Activated B cell treated with CpG ODN at 0.5 μM for 24 hours (primary cell): Measurements from ENCODE around the gene ELOVL6. TPM values are rescaled to one million over a fixed set of nuclear protein-coding genes. Genes with fewer than 3 reads are reported as not detected.

Experiments used
- ATAC-seq: fragments of 200-7000 bp; cut with Tn5 transposase; one replicate; pipeline ENCODE4 v1.10.0; 2021; ENCODE audit warnings: low read depth, mild to moderate bottlenecking, moderate library complexity
- CTCF ChIA-PET: fragments of 350-600 bp; sonication (Branson Sonifier 250); formaldehyde crosslinking; loops from one replicate; lab custom pipeline; 2021; ENCODE audit warnings: antibody characterized with exemption; lab: Charles Lee
- POLR2A ChIA-PET: fragments of 350-600 bp; sonication (Branson Sonifier 250); formaldehyde crosslinking; loops from one replicate; lab custom pipeline; 2021; ENCODE audit warnings: antibody characterized with exemption; lab: Charles Lee
- DNase-seq: peaks from one replicate; pipeline ENCODE4 v3.0.0; 2022
- H3K27ac Mint-ChIP-seq: one replicate; pipeline ENCODE4 v1.8.0; 2020; ENCODE audit warnings: mixed read lengths
- H3K27me3 Mint-ChIP-seq: one replicate; pipeline ENCODE4 v1.8.0; 2021; ENCODE audit warnings: mixed read lengths
- H3K36me3 Mint-ChIP-seq: one replicate; pipeline ENCODE4 v1.8.0; 2021; ENCODE audit warnings: low read depth, mixed read lengths
- H3K4me1 Mint-ChIP-seq: one replicate; pipeline ENCODE4 v1.8.0; 2021; ENCODE audit warnings: mixed read lengths
- H3K4me3 Mint-ChIP-seq: one replicate; pipeline ENCODE4 v1.8.0; 2020; ENCODE audit warnings: mild to moderate bottlenecking, mixed read lengths
- H3K9me3 Mint-ChIP-seq: one replicate; pipeline ENCODE4 v1.8.0; 2020; ENCODE audit warnings: mixed read lengths
- intact Hi-C: fragments of 100-400 bp; cut with micrococcal nuclease; formaldehyde crosslinking; loops from one replicate; pipeline ENCODE4 v1.15.1; 2024
- total RNA-seq: library from RNA; stranded (reverse); gene quantifications from 2 replicates; pipeline ENCODE4 v1.2.3, GENCODE V29; 2022
- TF ChIP-seq, protein P1 (sequence below): fragments of 200-600 bp; IDR thresholded peaks from one replicate; pipeline ENCODE4 v1.8.0; 2022; ENCODE audit warnings: antibody characterized with exemption, mild to moderate bottlenecking

Gene ELOVL6
- total RNA-seq, 1 donor from 2014 or later = 2.1 TPM

DNA sequence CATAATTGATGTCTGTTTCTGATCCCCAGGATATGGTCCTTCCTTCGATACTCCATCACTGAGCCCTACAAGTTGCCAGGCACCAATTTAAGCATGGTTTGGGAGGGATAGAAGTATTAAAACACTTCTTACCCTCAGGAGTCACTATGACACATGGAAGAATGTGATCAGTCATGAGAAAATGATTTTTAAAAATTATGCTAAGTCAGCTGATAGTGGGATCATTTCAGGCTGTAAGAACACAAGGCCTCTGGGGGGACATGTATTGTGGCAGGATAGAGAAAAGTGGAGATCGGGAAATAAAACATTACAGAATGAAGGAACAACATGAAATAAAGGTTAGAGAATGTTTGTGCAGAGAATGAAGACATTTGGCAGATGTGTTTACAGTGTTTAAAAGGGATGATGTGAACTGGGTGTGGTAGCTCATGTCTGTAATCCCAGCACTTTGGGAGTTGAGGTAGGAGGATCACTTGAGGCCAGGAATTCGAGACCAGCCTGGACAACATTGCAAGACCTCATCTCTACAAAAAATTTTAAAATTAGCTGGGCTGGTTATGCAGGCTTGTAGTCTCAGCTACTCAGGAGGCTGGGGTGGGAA, 64.0 kb downstream of the ELOVL6 start:
- H3K4me3 Mint-ChIP-seq = no peak overlapping the region
- no peaks in the 10 kb centered on the region for H3K36me3 Mint-ChIP-seq
- H3K27ac Mint-ChIP-seq = no peak overlapping the region
- POLR2A ChIA-PET = no interaction called here
- H3K4me1 Mint-ChIP-seq = no peaks in the 10 kb centered on the region
- H3K27me3 Mint-ChIP-seq = no peaks in the 10 kb centered on the region
- H3K9me3 Mint-ChIP-seq = no peaks in the 10 kb centered on the region
- CTCF ChIA-PET = no interaction called here
- ATAC-seq (no peak), DNase-seq (no peak)
- TF ChIP-seq, protein P1, sequence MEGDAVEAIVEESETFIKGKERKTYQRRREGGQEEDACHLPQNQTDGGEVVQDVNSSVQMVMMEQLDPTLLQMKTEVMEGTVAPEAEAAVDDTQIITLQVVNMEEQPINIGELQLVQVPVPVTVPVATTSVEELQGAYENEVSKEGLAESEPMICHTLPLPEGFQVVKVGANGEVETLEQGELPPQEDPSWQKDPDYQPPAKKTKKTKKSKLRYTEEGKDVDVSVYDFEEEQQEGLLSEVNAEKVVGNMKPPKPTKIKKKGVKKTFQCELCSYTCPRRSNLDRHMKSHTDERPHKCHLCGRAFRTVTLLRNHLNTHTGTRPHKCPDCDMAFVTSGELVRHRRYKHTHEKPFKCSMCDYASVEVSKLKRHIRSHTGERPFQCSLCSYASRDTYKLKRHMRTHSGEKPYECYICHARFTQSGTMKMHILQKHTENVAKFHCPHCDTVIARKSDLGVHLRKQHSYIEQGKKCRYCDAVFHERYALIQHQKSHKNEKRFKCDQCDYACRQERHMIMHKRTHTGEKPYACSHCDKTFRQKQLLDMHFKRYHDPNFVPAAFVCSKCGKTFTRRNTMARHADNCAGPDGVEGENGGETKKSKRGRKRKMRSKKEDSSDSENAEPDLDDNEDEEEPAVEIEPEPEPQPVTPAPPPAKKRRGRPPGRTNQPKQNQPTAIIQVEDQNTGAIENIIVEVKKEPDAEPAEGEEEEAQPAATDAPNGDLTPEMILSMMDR = no peak
- intact Hi-C loops = no loop called here

DNA sequence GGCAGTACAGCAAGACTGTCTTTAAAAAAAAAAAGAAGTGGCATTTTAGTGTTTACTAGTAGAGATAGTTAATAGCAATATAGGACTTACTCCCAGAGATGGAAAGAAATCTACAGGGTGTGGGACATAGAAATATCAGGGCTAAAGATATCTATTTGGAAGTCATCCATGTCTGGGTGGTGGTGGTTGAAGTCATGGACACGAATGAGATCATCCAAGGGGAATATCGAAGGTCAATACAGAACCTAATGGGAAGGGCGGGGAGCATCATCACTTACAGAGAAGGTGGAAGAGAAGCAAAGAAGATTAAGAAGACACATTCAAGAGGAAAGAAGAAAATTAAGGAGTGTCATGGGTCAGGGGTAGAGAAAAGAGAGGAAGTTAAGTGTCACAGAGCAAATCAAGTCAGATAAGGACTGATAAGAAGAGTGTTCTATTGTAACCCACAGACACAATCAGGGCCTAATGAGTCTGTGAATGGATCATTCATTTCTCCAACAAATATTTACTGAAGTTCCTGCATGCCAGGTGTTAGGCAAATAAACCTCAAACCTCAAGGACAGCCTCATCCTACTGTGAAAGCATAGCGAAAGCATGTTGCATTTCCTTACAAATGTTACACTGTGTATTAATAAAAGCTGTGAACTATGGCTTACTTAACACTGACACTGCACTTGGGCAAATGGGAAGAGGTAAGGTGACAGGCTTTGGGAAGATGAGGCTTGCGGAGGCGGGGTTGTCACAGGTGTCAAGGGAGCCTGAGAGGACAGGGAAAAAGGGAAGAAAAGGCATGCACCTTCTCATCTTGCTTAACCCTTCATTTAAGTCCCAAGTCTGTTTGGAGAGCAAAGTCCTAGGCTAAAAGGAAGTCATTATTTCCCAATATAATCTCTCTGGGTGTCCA, 65.3 kb downstream of the ELOVL6 start:
- TF ChIP-seq, protein P1 = no peak
- Mint-ChIP-seq H3K27ac (no peak overlapping the region), H3K4me1 (no peaks in the 10 kb centered on the region), H3K36me3 (no peaks in the 10 kb centered on the region), H3K27me3 (no peaks in the 10 kb centered on the region), H3K4me3 (no peak overlapping the region), H3K9me3 (no peaks in the 10 kb centered on the region)
- POLR2A ChIA-PET = no interaction called here
- CTCF ChIA-PET = no interaction called here
- intact Hi-C loops = no loop called here
- DNase-seq (no peak), ATAC-seq (no peak)

DNA sequence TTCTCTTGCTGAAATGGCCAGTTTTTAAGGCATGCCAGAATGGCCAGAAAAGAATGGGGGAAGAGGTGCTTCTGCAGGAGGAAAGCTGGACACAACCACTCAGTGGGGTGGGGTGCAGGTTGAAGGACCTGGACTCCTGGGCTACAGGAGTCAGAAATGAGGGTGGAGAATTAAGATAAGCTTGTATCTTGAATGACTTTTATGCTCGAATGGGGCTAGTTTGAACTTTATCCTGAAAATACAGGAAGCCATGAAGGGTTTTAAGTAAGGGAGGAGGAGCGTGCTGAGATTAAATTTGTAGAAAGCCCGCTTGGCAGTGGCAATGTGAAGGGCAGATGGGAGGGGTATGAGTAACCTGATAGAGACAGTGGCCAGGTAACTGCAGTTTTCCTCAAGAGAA, 66.5 kb downstream of the ELOVL6 start:
- H3K9me3 Mint-ChIP-seq = no peaks in the 10 kb centered on the region
- intact Hi-C loops = no loop called here
- POLR2A ChIA-PET = no interaction called here
- H3K36me3 Mint-ChIP-seq = no peaks in the 10 kb centered on the region
- no peaks in the 10 kb centered on the region for H3K27me3 Mint-ChIP-seq
- CTCF ChIA-PET = no interaction called here
- DNase-seq = no peak
- ATAC-seq = no peak
- no peak overlapping the region for H3K4me3 Mint-ChIP-seq
- no peaks in the 10 kb centered on the region for H3K4me1 Mint-ChIP-seq
- TF ChIP-seq, protein P1 = no peak
- no peak overlapping the region for H3K27ac Mint-ChIP-seq

DNA sequence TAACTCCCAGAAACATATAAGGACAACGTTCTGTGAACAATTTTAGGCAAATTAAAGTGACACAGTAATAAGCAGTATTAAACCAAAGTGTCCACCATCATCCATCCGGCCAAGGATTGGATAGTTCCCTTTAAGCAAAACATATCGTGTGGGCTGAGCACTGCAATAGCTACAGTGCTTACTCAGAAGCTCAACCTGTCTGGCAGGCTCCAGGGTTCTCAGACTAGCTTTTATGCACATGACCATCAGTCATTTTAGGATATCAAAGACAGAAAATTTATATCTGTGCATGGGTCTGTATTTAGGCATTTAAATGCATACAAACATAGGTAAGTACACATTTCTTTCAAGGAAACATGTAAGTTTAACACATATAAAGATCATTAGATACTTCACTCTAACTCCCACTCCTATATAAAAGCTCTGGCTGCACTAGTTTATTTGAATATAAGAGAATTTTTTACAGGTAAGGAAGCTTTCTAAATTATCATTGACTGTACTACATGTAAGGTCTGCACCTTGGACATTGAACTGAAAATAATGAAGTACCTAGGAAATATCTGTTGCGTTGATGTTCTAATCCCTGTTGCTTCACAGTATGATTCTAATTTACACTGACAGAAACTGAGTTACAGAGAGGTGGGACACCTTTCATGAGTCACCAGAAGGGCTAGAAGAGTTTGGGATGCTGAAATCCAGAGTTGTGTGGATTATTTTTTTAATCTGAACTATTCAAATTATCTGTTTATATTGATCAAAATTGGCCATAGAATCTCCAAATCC, 67.6 kb downstream of the ELOVL6 start:
- no peaks in the 10 kb centered on the region for H3K9me3 Mint-ChIP-seq
- intact Hi-C loops = no loop called here
- TF ChIP-seq, protein P1 = no peak
- H3K27ac Mint-ChIP-seq = no peak overlapping the region
- H3K4me3 Mint-ChIP-seq = no peak overlapping the region
- no peaks in the 10 kb centered on the region for H3K36me3 Mint-ChIP-seq
- H3K4me1 Mint-ChIP-seq = no peaks in the 10 kb centered on the region
- ChIA-PET POLR2A (no interaction called here), CTCF (no interaction called here)
- H3K27me3 Mint-ChIP-seq = no peaks in the 10 kb centered on the region
- DNase-seq = no peak
- no peak for ATAC-seq

DNA sequence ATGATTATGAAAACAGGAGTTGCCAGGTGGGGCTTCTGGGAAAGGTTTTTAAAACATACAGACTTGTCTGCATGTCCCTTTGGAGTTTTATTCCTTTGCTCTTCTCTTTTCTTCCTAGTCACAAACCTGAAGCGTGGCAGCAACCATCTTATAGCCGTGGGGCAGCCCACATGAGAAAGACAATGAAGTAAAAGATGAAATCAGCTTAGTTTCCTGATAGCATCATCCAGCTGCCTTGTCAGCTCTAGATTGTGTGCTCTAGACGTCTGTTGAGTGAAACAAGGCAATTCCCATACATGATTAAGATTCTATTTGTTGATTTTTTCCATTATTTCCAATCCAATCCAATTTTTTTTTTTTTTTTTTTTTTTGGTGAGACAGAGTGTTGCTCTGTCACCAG, 68.9 kb downstream of the ELOVL6 start:
- no peak for ATAC-seq
- Mint-ChIP-seq H3K27ac (no peak overlapping the region), H3K36me3 (no peaks in the 10 kb centered on the region), H3K4me1 (no peaks in the 10 kb centered on the region), H3K27me3 (no peaks in the 10 kb centered on the region), H3K4me3 (no peak overlapping the region), H3K9me3 (no peaks in the 10 kb centered on the region)
- intact Hi-C loops = no loop called here
- TF ChIP-seq, protein P1 = no peak
- POLR2A ChIA-PET = no interaction called here
- CTCF ChIA-PET = no interaction called here
- no peak for DNase-seq
